ENCODE data around the gene LRSAM1.

The LRSAM1 gene

GRCh38 chr9:127406799-127407491 is 44.4 kb upstream of the LRSAM1 start:
- H3K4me3 ChIP-seq (replicated peaks in 1 of 2; ENCODE audit: low read depth in 2 of 2, low read length in 2 of 2): no peak overlapping the region
- TF ChIP-seq CTCF (IDR thresholded peaks at IDR 0.05; ENCODE audit: low read depth, low read length): no peak
- no peak for DNase-seq (ENCODE audit: low read depth in 2 of 2)

GRCh38 chr9:127407492-127407843 is 43.8 kb upstream of the LRSAM1 start:
- no peak for TF ChIP-seq CTCF (IDR thresholded peaks at IDR 0.05; ENCODE audit: low read depth, low read length)
- DNase-seq (ENCODE audit: low read depth in 2 of 2): no peak
- no peak overlapping the region for H3K4me3 ChIP-seq (replicated peaks in 1 of 2; ENCODE audit: low read depth in 2 of 2, low read length in 2 of 2)

- TF ChIP-seq CTCF (IDR thresholded peaks at IDR 0.05; ENCODE audit: low read depth, low read length): no peak
- no peak for DNase-seq (ENCODE audit: low read depth in 2 of 2)
- no peak overlapping the region for H3K4me3 ChIP-seq (replicated peaks in 1 of 2; ENCODE audit: low read depth in 2 of 2, low read length in 2 of 2)
These were observed 40.2 kb upstream of the LRSAM1 start for GRCh38 chr9:127411122-127411521.

GRCh38 chr9:127415141-127415540 is 36.2 kb upstream of the LRSAM1 start:
- TF ChIP-seq CTCF (IDR thresholded peaks at IDR 0.05; ENCODE audit: low read depth, low read length): no peak
- H3K4me3 ChIP-seq (replicated peaks in 1 of 2; ENCODE audit: low read depth in 2 of 2, low read length in 2 of 2): no peak overlapping the region
- DNase-seq (ENCODE audit: low read depth in 2 of 2): no peak

GRCh38 chr9:127415657-127416056 is 35.7 kb upstream of the LRSAM1 start:
- no peak for DNase-seq (ENCODE audit: low read depth in 2 of 2)
- no peak overlapping the region for H3K4me3 ChIP-seq (replicated peaks in 1 of 2; ENCODE audit: low read depth in 2 of 2, low read length in 2 of 2)
- no peak for TF ChIP-seq CTCF (IDR thresholded peaks at IDR 0.05; ENCODE audit: low read depth, low read length)

GRCh38 chr9:127417131-127418036 is 33.9 kb upstream of the LRSAM1 start:
- DNase-seq (ENCODE audit: low read depth in 2 of 2): peak in 1 of 2 donors; percentile 20
- H3K4me3 ChIP-seq (replicated peaks in 1 of 2; ENCODE audit: low read depth in 2 of 2, low read length in 2 of 2): no peak overlapping the region
- TF ChIP-seq CTCF (IDR thresholded peaks at IDR 0.05; ENCODE audit: low read depth, low read length): no peak

All from cardiac fibroblast (primary cell).